Eye (tissue), 1 donor: ENCODE data around the gene SSNA1.
A peak's percentile ranks its signal among the peaks of the same experiment; 100 is the strongest.

Experiments used
- DNase-seq: peaks from one replicate; pipeline ENCODE4 v3.0.0-alpha.2; 2015

Gene SSNA1

GRCh38 chr9:137185921-137186320, 2.6 kb upstream of the SSNA1 start:
- no peak for DNase-seq

- no peak for DNase-seq
Observed at GRCh38 chr9:137186385-137186784, 2.1 kb upstream of the SSNA1 start.

GRCh38 chr9:137187386-137187785, 1.1 kb upstream of the SSNA1 start:
- DNase-seq, result no peak

GRCh38 chr9:137188086-137188489, 388 bp upstream of the SSNA1 start:
- no peak for DNase-seq

GRCh38 chr9:137189297-137190295, 1.1 kb downstream of the SSNA1 start:
- DNase-seq, result no peak

GRCh38 chr9:137190315-137190856, 1.9 kb downstream of the SSNA1 start:
- no peak for DNase-seq

- no peak for DNase-seq
Observed at GRCh38 chr9:137191245-137191644, 2.8 kb downstream of the SSNA1 start.

GRCh38 chr9:137191691-137192447, 3.4 kb downstream of the SSNA1 start:
- no peak for DNase-seq

GRCh38 chr9:137192448-137192780, 3.9 kb downstream of the SSNA1 start:
- no peak for DNase-seq

GRCh38 chr9:137192859-137193258, 4.4 kb downstream of the SSNA1 start:
- peak; percentile 13 for DNase-seq

- no peak for DNase-seq
Observed at GRCh38 chr9:137193771-137194170, 5.3 kb downstream of the SSNA1 start.

- peak; percentile 61 for DNase-seq
Observed at GRCh38 chr9:137194388-137194787, 5.9 kb downstream of the SSNA1 start.

- no peak for DNase-seq
Observed at GRCh38 chr9:137194909-137195308, 6.4 kb downstream of the SSNA1 start.

- no peak for DNase-seq
Observed at GRCh38 chr9:137195525-137196220, 7.2 kb downstream of the SSNA1 start.

GRCh38 chr9:137198051-137198901, 9.8 kb downstream of the SSNA1 start:
- DNase-seq, result no peak

- no peak for DNase-seq
Observed at GRCh38 chr9:137198902-137199283, 10.4 kb downstream of the SSNA1 start.

GRCh38 chr9:137199411-137200121, 11.1 kb downstream of the SSNA1 start:
- peak; percentile 23 for DNase-seq

GRCh38 chr9:137200311-137201204, 12.1 kb downstream of the SSNA1 start, which contains the start of gene TPRN:
TSS of gene TPRN (minus strand) at chr9:137200741. CDS start at chr9:137200711, 30 bp downstream.
- peak; percentile 99 for DNase-seq

GRCh38 chr9:137201205-137201868, 12.9 kb downstream of the SSNA1 start:
- no peak for DNase-seq

GRCh38 chr9:137202966-137203365, 14.5 kb downstream of the SSNA1 start:
- DNase-seq, result no peak
